GM18868 (cell line): ENCODE data around the gene SGMS1.
"Not testable (repeated sequence)": the region's sequence is repeated elsewhere in the genome, so short reads cannot be mapped to it uniquely, and the experiment has no call there.

Source experiments
- ATAC-seq: cut with Tn5 transposase; IDR thresholded peaks from one replicate; pipeline ENCODE4 v1.9.1; 2021; ENCODE audit warnings: mild to moderate bottlenecking, moderate library complexity; ENCODE audit not compliant: unreplicated experiment

Gene SGMS1

GRCh38 chr10:50585921-50586739 lies 37.6 kb downstream of the SGMS1 start:
- ATAC-seq = no peak

- ATAC-seq = no peak
These were observed 40.7 kb downstream of the SGMS1 start for GRCh38 chr10:50582766-50583762.

GRCh38 chr10:50582046-50582445 lies 41.7 kb downstream of the SGMS1 start:
- ATAC-seq = no peak

GRCh38 chr10:50580262-50580891 lies 43.4 kb downstream of the SGMS1 start:
- ATAC-seq = no peak

- ATAC-seq = no peak
These were observed 44.1 kb downstream of the SGMS1 start for GRCh38 chr10:50579491-50580261.

- no peak for ATAC-seq
These were observed 44.8 kb downstream of the SGMS1 start for GRCh38 chr10:50578949-50579348.

GRCh38 chr10:50577681-50578350 lies 45.9 kb downstream of the SGMS1 start:
- peak; percentile 81 for ATAC-seq

GRCh38 chr10:50577010-50577409 lies 46.7 kb downstream of the SGMS1 start:
- no peak for ATAC-seq

- ATAC-seq = no peak
These were observed 47.4 kb downstream of the SGMS1 start for GRCh38 chr10:50576245-50576815.

- ATAC-seq = no peak
These were observed 48.1 kb downstream of the SGMS1 start for GRCh38 chr10:50575477-50576244.

- no peak for ATAC-seq
These were observed 48.8 kb downstream of the SGMS1 start for GRCh38 chr10:50574931-50575330.

GRCh38 chr10:50574305-50574704 lies 49.5 kb downstream of the SGMS1 start:
- no peak for ATAC-seq

GRCh38 chr10:50572017-50572491 lies 51.7 kb downstream of the SGMS1 start:
- ATAC-seq = no peak

GRCh38 chr10:50568750-50569149 lies 55.0 kb downstream of the SGMS1 start:
- ATAC-seq = not testable (repeated sequence)

- no peak for ATAC-seq
These were observed 56.4 kb downstream of the SGMS1 start for GRCh38 chr10:50567384-50567783.

- ATAC-seq = no peak
These were observed 57.6 kb downstream of the SGMS1 start for GRCh38 chr10:50566150-50566549.

- ATAC-seq = no peak
These were observed 58.3 kb downstream of the SGMS1 start for GRCh38 chr10:50565301-50566083.

GRCh38 chr10:50563906-50564305 lies 59.9 kb downstream of the SGMS1 start:
- ATAC-seq = no peak
